ENCODE results near the gene C1QTNF1.

Gene C1QTNF1

DNA sequence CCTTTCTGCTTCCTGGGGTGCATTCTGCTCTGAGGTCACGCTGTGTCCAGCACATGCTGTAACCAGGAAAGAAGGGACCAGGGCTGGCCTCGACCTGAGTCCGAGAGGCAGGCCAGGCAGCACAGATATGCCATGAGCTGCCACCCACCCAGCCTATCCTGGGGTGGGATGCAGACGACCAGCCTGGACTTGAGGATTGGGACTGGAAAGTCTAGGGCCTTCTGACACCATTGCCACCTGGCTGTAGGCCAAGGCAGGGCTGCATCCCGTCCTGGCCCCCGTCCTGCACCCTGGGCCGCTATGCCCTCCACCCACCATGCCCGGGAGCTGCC lies 65.0 kb downstream of the C1QTNF1 start:
- no peaks in the 10 kb centered on the region for H3K79me2 ChIP-seq (ENCODE audit: low read length)
- H3K27ac ChIP-seq (ENCODE audit: low read length): no peak overlapping the region
- H3K4me2 ChIP-seq (ENCODE audit: low read depth, low read length): no peak overlapping the region
- H3K4me1 ChIP-seq (ENCODE audit: low read length): peaks cover 8% of the 10 kb centered on the region; the same call in 1 of the 2 replicates
- no peak for DNase-seq
- H3K9me2 ChIP-seq (replicated peaks; ENCODE audit: insufficient read depth, low read length): no peaks in the 10 kb centered on the region
- no peak overlapping the region for H2AFZ ChIP-seq (ENCODE audit: low read length)
- no peaks in the 10 kb centered on the region for H3K9me3 ChIP-seq (replicated peaks; ENCODE audit: insufficient read depth, low read length)
- H3K27me3 ChIP-seq (replicated peaks; ENCODE audit: insufficient read depth, low read length): peaks cover 42% of the 10 kb centered on the region
- no peaks in the 10 kb centered on the region for H3K36me3 ChIP-seq (replicated peaks; ENCODE audit: insufficient read depth, low read length)
- TF ChIP-seq, protein P1, sequence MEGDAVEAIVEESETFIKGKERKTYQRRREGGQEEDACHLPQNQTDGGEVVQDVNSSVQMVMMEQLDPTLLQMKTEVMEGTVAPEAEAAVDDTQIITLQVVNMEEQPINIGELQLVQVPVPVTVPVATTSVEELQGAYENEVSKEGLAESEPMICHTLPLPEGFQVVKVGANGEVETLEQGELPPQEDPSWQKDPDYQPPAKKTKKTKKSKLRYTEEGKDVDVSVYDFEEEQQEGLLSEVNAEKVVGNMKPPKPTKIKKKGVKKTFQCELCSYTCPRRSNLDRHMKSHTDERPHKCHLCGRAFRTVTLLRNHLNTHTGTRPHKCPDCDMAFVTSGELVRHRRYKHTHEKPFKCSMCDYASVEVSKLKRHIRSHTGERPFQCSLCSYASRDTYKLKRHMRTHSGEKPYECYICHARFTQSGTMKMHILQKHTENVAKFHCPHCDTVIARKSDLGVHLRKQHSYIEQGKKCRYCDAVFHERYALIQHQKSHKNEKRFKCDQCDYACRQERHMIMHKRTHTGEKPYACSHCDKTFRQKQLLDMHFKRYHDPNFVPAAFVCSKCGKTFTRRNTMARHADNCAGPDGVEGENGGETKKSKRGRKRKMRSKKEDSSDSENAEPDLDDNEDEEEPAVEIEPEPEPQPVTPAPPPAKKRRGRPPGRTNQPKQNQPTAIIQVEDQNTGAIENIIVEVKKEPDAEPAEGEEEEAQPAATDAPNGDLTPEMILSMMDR (IDR thresholded peaks at IDR 0.05; ENCODE audit: low read length): no peak
- TF ChIP-seq EZH2phosphoT487 (IDR thresholded peaks at IDR 0.05; ENCODE audit: low read length): no peak
- H3K9ac ChIP-seq (ENCODE audit: low read length): no peak overlapping the region
- H3F3A ChIP-seq (ENCODE audit: insufficient read depth, low read length): no peaks in the 10 kb centered on the region
- H3K4me3 ChIP-seq (ENCODE audit: low read length): no peak overlapping the region
- H4K20me1 ChIP-seq (ENCODE audit: insufficient read depth, low read length): no peaks in the 10 kb centered on the region

DNA sequence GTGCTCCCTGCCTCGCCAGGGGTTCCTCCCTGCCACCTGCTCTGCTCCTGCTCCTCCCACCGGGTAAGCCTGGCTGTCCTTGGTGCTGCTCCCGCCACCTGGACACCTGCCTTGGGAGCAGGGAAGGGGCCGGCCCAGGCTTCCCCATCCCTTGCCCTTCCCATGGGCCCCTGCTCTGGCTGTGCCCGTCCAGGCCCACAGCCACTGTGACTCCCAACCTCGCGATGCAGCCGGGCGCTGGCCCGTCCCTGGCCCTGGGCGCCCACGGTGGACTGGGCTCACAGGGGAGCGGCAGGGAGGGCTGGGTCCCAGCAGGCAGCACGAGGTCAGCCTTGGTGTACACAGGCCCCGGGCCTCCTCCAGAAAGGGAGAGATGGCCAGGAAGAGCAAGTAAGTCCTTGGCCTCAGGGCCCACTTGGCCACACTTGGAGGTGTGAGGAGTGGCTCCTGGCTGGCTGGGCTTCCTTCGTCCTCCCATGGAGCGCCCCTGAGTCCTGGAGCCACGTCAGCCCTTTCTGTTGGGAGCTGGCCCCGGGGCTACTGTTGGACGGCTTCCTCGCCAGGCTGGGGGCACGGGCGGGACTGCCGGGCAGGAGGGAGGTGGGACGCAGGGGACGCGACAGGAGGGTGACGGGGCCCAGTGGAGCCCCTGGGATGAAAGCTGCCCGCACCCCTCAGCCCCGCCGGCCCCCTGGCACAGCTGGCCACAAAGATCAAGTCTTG lies 65.9 kb downstream of the C1QTNF1 start:
- H3K4me2 ChIP-seq (ENCODE audit: low read depth, low read length): no peak overlapping the region
- peaks cover 49% of the 10 kb centered on the region for H3K27me3 ChIP-seq (replicated peaks; ENCODE audit: insufficient read depth, low read length)
- H3K9me2 ChIP-seq (replicated peaks; ENCODE audit: insufficient read depth, low read length): no peaks in the 10 kb centered on the region
- no peak overlapping the region for H2AFZ ChIP-seq (ENCODE audit: low read length)
- H3F3A ChIP-seq (ENCODE audit: insufficient read depth, low read length): no peaks in the 10 kb centered on the region
- no peaks in the 10 kb centered on the region for H3K36me3 ChIP-seq (replicated peaks; ENCODE audit: insufficient read depth, low read length)
- H3K79me2 ChIP-seq (ENCODE audit: low read length): no peaks in the 10 kb centered on the region
- DNase-seq: no peak
- TF ChIP-seq EZH2 (optimal IDR thresholded peaks at IDR 0.05; ENCODE audit: low read depth, low read length): no peak
- TF ChIP-seq, protein P1 (IDR thresholded peaks at IDR 0.05; ENCODE audit: low read length): no peak
- no peak for TF ChIP-seq EZH2phosphoT487 (IDR thresholded peaks at IDR 0.05; ENCODE audit: low read length)
- no peaks in the 10 kb centered on the region for H4K20me1 ChIP-seq (ENCODE audit: insufficient read depth, low read length)
- H3K9me3 ChIP-seq (replicated peaks; ENCODE audit: insufficient read depth, low read length): no peaks in the 10 kb centered on the region
- peaks cover 8% of the 10 kb centered on the region; the same call in 1 of the 2 replicates for H3K4me1 ChIP-seq (ENCODE audit: low read length)
- no peak overlapping the region for H3K4me3 ChIP-seq (ENCODE audit: low read length)
- no peak overlapping the region for H3K27ac ChIP-seq (ENCODE audit: low read length)
- no peak overlapping the region for H3K9ac ChIP-seq (ENCODE audit: low read length)

DNA sequence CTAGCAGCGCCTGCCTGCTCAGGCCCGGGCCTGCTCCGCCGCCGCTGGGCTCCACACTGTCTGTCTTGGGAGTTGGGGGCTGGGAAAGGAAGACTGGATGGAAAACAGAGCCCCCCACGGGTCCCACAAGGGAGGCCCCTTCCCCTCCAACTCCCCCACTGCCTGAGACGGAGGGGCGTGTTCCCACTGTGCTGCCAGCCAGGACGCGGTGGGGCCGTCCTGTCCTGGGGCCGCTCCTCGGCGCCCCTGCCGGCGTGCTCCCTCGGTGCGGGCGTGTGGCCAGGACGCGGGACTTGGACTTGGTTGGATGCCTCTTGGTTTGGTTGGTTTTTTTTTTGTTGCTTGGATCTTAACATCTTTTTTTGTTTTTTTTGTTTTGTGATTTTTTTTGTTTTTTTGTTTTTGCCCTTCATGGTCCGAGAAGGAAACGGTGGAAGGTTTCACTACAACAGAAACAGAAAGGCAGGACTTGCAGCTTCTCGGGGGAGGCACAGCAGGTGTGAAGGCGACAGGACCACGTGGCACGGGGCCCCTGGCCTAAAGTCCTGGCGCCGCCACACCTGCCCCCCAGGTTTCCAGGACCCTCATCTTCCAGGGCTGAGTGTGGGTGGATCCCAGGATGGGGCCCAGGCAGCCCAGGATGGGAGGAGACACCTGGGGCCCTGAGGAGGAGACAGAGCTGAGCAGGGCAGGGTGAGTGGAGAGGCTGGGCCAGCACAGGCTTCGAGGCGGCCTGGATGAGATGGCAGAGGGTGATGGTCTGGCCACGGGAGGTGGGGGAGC lies 66.7 kb downstream of the C1QTNF1 start:
- DNase-seq: peak; percentile 44
- no peaks in the 10 kb centered on the region for H3K79me2 ChIP-seq (ENCODE audit: low read length)
- H2AFZ ChIP-seq (ENCODE audit: low read length): no peak overlapping the region
- no peaks in the 10 kb centered on the region for H4K20me1 ChIP-seq (ENCODE audit: insufficient read depth, low read length)
- peaks cover 8% of the 10 kb centered on the region; the same call in 1 of the 2 replicates for H3K4me1 ChIP-seq (ENCODE audit: low read length)
- no peaks in the 10 kb centered on the region for H3F3A ChIP-seq (ENCODE audit: insufficient read depth, low read length)
- H3K9me2 ChIP-seq (replicated peaks; ENCODE audit: insufficient read depth, low read length): no peaks in the 10 kb centered on the region
- TF ChIP-seq, protein P1 (IDR thresholded peaks at IDR 0.05; ENCODE audit: low read length): peak; percentile 10; the same call in 1 of the 2 replicates
- TF ChIP-seq EZH2 (optimal IDR thresholded peaks at IDR 0.05; ENCODE audit: low read depth, low read length): no peak
- H3K4me2 ChIP-seq (ENCODE audit: low read depth, low read length): peak overlapping the region; percentile 41; the same call in 1 of the 2 replicates
- no peak overlapping the region for H3K4me3 ChIP-seq (ENCODE audit: low read length)
- peaks cover 57% of the 10 kb centered on the region for H3K27me3 ChIP-seq (replicated peaks; ENCODE audit: insufficient read depth, low read length)
- no peak overlapping the region for H3K9ac ChIP-seq (ENCODE audit: low read length)
- H3K27ac ChIP-seq (ENCODE audit: low read length): no peak overlapping the region
- H3K9me3 ChIP-seq (replicated peaks; ENCODE audit: insufficient read depth, low read length): no peaks in the 10 kb centered on the region
- no peaks in the 10 kb centered on the region for H3K36me3 ChIP-seq (replicated peaks; ENCODE audit: insufficient read depth, low read length)
